HG03354 (cell line): Measurements from ENCODE around the gene CATSPERE.
"Not testable (repeated sequence)": the region's sequence is repeated elsewhere in the genome, so short reads cannot be mapped to it uniquely, and the experiment has no call there.

Source experiments
- ATAC-seq: cut with Tn5 transposase; IDR thresholded peaks from one replicate; pipeline ENCODE4 v1.9.1; 2021; ENCODE audit warnings: mild to moderate bottlenecking; ENCODE audit not compliant: unreplicated experiment, poor library complexity, severe bottlenecking

The CATSPERE gene

DNA sequence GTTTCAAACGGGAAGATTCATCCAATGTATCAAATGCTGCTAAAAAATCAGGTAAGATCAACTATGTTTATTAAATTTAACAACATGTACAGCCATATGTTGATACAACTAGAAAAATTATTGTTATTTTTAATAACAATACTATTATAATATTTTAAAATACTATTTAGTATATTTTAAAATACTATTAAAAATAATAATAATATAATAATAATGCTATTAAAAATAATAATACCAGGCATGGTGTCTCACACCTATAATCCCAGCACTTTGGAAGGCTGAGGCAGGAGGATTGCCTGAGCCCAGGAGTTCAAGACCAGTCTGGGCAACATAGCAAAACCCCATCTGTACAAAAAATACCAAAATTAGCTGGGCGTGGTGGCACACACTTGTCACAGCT is 54.6 kb downstream of the CATSPERE start:
- ATAC-seq = no peak

DNA sequence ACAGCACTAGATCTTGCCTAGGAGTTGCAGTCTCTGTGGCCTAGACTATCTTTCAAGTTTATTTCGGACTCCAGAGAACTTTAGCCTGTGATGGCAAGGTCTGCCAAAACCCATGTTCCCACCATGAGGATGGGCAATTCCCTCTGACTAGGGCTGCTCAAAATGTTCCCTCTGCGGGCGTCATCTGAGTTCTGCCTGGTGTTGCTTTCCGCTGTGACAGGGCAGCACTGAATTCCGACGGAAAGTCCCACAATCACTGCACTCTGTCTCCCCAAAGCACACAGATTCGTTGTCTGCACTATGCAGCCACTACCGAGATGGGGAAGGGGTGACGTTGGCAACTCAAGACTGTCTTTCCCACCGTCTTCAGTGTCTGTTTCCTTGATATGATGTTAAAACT is 75.2 kb downstream of the CATSPERE start:
- no peak for ATAC-seq

DNA sequence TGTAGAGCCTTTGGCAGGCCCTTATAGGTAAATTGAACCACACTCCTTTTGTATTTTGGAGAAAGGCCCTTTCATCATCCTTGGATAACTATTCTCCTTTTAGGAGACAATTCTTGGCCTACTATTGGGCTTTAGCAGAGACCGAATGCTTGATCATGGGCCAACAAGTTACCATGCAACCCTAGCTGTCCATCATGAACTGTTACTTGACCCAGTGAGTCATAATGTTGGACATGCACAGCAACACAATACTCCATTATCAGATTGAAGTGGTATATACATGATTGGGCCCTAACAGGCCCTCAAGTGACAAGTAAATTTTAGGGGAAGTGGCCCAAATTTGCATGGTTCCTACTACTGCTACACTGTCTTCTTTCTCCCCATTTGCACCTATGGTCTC is 84.4 kb downstream of the CATSPERE start:
- no peak for ATAC-seq

DNA sequence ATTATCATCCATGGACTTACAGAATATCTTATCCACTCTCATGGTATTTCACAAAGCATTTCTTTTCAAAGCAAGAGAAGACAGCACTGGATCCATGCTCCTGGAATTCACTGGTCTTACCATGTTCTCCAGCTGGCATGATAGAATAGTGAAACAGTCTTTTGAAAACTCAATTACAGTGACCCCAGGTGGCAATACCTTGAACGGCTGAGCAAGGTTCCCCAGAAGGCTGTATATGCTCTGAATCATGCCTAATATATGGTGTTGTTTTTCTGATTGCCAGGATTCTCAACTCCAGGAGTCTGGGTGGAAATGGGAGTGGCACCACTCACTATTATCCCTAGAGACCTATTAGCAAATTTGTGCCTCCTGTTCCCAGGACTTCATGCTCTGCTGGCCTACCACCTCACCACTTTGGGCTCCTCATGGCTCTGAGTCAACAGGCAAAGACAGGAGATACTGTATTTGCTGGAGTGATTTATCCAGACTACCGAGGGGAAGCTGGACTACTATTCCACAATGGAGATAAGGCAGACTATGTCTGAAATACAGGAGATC is 87.6 kb downstream of the CATSPERE start:
- no peak for ATAC-seq

DNA sequence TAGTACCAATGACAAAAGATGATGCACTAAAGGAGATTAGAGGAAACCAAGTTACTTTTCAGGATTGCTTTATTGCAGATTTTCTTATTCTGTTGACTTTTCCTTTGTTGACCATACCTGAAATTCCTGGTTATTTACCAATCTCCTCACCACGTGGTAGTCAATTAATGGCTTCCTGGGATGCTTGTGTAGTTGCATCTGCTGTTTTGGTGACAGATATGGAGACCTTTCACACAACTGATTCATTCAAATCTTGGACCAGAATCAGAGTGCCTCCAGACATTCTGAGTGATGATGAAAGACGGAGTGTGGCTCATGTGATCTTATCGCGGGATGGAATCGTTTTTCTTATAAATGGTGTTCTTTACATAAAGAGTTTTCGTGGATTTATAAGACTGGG is 91.3 kb downstream of the CATSPERE start:
- ATAC-seq = no peak

DNA sequence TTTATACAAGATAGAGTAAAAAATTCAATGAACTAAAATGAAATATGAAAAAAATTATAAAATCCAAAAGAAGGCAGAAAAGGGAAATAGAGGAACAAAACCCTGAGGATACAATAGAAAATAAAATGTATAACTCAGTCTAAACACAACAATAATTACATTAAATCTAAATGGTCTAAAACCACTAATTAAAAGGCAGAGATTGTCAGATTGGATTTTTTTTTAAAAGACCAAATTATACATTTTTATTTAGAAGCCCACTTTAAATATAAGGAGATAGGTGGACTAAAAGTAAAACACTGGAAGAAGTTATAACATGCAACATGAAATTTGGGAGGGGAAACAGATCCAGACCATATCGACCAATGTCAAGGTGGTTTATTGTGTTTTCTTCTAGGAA is 95.2 kb downstream of the CATSPERE start:
- no peak for ATAC-seq

DNA sequence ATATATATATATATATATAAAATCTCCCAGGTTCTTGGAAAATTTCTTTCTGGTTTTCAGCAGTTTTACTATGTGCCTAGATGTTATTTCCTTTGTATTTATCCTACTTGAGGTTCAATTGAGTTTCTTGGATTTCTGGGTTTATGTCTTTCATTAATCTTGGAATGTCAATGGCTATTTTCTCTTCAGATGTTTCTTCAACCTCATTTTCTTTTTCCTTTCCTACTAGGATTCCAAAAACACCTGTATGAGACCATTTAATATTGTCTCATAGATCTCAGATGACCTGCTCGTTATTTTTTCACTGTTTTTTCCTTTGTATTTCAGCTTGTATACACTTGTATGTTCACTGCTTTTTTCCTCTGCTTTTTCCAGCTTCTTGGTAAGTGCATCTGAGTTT is 96.5 kb downstream of the CATSPERE start:
- no peak for ATAC-seq

DNA sequence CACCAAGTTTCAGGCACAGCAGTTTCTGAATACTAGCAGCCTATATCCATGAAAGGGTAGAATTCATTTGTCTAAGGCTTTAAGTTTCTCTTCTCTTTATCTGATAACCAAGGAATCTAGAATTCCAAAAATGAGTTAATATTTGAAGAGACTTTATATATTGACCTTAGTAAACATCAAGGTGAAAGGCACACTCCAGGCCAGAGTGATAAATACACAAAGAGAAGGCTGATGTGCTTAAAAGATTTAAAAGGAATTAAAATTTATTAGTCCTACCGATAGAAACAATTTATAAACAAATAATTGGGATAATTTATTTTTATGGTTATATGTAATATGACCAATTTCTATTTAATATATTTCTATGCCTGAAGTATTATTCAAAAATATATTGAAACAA is 98.5 kb downstream of the CATSPERE start:
- no peak for ATAC-seq

DNA sequence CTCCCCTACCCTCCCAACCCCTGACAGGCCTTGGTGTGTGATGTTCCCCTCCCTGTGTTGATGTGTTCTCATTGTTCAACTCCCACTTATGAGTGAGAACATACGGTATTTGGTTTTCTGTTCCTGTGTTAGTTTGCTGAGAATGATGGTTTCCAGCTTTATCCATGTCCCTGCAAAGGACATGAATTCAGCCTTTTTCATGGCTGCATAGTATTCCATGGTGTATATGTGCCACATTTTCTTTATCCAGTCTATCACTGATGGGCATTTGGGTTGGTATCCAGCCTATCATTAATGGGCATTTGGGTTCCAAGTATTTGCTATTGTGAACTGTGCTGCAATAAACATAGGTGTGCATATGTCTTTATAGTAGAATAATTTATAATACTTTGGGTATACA is 101.8 kb downstream of the CATSPERE start:
- ATAC-seq = not testable (repeated sequence)

DNA sequence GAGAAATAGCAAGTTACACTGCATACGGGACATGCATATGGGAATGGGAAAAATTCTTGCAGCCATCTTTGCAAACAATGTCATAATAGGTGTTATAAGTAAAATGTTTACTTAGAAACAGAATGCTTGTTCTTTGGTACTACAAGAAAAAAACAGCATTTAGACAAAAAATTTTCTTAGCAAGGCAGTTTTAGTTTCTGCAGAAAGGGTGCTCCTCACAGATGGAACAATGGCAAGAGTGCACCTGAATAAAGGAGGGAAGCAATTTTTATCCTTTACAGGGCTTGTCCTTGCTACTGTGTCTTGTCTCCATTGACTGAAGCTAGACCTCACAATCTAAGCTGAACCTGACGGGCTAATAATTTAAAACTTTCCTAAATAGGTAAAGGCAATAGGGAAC is 112.7 kb downstream of the CATSPERE start:
- no peak for ATAC-seq

DNA sequence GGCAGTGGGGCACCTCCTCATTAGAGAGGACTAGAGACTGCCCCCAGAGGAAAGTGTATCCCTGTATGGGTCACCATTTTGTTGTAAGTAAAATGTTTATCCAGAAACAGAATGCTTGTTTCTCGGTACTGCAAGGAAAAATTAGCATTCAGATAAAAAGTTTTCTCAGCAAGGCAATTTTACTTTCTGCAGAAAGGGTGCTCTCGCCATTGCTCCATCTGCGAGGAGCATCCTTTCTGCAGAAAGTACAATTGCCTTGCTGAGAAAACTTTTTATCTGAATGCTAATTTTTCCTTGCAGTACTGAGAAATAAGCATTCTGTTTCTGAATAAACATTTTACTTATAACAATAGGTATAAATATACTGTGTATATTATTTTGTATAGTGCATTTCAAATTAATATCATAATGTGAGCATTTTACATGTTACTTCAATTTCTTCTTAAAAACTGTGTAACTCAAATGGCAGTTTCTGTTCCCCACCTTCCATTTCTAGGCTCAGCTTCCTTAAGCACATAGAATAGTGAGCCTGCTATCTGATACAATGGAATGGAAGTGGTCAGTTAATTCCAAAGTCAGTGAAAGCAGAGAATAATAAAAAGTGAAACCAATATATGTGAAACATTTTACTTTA is 115.3 kb downstream of the CATSPERE start:
- no peak for ATAC-seq

DNA sequence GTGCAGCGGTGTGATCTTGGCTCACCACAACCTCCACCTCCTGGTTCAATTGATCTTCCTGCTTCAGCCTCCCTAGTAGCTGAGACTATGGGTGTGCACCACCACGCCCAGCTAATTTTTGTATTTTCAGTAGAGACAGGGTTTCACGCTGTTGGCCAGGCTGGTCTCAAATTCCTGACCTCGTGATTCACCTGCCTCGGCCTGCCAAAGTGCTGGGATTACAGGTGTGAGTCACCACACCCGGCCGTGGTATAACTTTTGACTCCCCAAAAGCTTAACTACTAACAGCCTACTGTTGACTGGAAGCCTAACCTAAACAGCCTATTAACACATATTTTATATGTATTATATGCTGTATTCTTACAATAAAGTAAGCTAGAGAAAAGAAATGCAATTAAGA is 117.1 kb downstream of the CATSPERE start:
- ATAC-seq = not testable (repeated sequence)

DNA sequence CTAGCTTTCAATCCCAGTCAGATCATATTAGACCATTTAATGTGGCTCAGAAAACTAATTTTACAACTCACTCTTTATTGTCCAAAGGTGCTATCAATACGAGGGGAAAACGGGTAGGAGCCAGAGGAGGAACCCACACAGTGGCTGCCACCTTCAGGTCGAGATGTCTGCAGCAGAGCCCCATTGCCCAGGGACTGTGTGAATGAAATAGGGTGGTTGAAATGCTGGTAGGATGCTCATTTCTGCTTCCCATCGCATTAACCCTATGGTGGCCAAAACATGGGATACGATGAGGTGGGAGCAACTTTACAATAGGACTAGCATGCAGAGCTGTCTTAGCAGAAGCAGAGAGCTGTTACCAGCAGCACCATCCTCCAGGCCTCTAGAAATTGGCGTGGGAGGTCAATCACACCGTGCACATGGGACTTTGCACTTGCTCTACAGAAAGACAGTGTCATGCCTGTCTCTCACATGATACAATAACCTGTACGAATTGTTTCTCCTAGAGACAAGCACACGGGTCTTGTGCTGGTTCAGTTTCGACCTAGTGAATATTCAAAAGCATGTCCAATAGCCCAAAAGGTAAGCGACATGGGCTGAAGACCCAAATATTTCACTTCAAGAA is 122.4 kb downstream of the CATSPERE start:
- ATAC-seq = no peak

DNA sequence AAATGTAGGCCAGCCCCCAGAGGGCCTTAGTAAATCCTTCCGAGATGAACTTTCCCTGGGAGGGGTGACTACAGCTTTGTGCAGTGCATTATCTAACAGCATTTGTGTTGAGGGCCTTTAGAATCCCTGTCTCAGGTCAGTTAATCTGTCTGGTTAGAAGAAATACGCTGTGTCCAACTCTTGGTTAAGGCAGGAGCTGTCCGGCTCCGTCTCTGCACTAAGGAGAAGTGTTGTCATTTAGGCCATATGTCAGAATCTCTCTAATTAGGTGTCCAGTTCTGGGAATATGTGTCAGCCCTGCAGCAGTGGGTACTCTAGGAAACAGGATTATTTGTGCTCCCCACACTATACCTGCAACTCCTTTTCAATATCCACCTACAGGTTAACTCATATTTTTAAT is 124.8 kb downstream of the CATSPERE start:
- ATAC-seq = no peak

DNA sequence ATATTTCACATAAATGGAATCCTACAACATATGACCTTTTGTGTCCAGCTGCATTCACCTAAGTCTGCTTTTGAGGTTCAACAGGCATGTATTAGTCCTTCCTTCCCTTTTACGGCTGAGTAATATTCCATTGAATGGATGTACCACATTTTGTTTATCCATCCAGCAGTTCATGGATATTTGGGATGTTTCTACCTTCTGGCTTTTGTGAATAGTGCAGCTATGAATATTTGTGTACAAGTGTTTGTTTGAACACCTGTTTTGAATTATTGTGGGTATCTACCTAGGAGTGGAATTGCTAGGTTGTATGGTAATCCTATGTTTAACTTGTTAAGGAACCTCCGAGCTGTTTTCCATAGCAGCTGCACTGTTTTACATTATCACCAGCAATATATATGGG is 129.6 kb downstream of the CATSPERE start:
- no peak for ATAC-seq

DNA sequence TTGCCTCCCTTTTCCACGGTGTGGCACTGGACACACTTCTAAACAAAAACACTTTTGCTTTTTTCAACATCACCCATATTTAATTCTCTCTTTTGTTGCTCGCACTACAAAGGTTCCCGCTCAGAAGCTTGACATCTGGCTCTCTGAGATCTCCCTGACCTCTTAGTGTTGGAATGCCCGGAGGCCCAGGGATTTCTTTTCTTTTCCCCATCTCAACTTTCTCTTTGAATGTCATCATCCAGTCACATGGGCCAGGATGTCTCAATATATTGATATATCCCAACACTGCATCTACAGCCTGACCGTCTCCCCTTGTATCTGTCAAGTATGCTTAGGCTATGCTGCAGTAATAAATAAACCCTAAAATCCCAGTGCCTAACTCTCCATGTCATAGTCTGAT is 137.5 kb downstream of the CATSPERE start:
- no peak for ATAC-seq

DNA sequence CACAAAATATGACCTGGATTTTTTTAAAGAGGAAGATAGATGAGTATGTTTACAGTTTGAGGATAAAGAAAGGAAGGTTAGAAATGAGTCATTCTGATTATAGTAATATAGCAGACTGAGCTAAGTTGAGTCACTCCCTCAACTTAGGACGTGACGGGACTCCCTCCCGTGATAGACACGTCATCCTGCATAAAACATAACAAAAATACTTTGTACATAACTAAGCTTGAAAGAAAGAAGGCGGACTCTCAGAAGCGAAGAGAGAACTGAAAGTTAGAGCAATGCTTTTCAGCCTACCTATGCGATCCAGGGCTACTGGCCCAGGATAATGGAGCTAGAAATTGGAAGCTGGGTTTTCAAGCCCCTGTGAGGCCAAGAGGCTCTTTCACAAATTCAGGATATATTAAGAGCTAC is 138.9 kb downstream of the CATSPERE start:
- ATAC-seq = peak; percentile 95

DNA sequence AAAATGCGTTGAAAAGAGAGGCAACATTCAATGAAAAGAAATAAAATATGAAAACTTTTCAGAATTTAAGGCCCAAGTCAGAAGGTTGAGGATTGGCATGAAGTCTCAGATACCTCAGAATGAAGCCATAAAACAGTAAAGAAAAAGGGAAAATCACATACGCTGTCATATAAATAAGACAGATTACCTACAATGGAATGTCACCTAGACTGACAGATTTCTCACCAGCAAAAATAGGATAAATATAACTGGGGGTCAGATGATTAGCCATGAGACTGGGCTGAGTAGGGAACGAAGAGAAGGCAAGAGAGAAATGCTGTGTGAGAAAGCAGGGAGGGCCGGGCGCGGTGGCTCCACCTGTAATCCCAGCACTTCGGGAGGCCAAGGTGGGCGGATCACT is 140.3 kb downstream of the CATSPERE start:
- no peak for ATAC-seq

DNA sequence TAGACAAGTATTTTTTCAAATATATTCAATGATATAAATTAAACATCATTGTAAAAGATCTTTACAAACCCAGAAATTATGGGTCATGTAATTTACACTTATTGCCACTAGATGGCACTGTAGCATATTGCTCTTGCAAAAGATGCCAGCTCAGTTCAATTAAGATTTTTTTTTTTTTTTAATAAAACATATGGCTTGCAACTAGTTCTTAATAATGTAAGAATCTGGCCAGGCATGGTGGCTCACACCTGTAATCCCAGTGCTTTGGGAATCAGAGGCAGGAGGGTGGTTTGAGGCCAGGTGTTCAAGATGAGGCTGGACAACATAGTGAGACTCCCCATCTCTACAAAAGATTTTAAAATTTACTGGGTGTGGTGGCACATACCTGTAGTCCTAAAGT is 142.4 kb downstream of the CATSPERE start:
- no peak for ATAC-seq

DNA sequence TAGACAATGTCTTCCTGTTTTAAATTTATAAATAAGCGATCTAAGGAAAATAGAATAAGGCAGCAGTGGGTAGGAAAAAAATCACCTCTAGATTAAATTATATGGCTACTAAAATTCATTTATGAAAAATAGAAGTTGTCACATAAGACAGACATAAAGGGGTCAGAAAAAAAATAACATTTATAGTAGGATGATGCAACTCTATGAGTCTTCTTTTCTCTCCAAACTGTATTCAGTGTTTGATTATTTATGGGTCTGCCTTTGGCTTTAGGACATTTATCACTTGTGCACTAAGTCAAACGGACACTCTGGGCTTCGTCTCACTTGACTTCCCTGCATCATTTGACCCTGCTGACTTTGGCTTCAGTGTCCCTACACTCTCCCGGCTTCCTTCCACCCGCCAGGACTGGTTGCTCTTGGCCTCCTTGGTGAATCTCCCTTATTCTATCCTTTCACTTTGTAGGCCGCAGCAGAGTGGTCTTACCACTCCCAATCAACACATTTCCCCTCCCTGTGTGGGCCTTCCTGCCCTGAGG is 144.8 kb downstream of the CATSPERE start:
- ATAC-seq = no peak

DNA sequence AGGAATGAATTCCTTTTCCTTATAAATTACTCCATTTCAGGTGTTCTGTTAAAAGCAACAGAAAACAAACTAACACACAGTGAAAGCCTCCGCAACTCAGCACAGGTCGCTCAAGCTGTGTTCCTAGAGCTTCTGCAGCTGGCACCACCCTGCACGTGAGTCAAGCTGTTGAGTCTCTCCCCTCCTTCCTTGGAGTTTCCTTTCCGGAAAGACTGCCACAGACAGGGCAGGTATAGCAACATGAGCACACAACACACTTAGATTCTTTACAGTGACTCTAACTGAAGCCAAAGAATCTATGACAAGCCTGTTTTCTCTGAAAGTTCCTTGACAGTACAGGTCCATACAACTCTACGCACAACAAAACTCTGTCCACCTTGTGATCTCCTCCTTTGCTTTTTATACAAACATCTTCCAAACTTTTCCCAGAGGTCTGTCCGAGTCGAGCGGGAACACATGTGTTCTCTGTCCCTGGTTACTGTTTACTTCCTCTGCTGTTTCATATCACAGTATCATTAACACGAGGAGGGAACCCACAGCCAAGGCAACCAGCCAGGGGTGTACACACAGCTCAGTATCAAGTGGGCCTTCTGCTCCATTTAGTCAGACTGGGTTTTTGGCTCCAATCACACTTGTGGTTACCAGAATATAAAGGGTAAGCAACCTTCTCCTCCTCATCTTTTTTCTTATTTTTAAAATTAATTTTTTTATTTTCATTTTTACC is 153.2 kb downstream of the CATSPERE start:
- ATAC-seq = no peak
